HG03575 (cell line): ENCODE data around the gene DALRD3.

Experiments used
- ATAC-seq: cut with Tn5 transposase; IDR thresholded peaks from one replicate; pipeline ENCODE4 v1.9.1; 2021; ENCODE audit not compliant: unreplicated experiment, insufficient number of reproducible peaks, low FRiP score; ENCODE audit errors: extremely low read depth

DALRD3 gene

GRCh38 chr3:49017971-49018706 is at the start of gene DALRD3:
Gene DALRD3, minus strand, starts transcription at chr3:49018580. Its CDS starts 16 bp downstream, at chr3:49018564.
- ATAC-seq = no peak

DNA sequence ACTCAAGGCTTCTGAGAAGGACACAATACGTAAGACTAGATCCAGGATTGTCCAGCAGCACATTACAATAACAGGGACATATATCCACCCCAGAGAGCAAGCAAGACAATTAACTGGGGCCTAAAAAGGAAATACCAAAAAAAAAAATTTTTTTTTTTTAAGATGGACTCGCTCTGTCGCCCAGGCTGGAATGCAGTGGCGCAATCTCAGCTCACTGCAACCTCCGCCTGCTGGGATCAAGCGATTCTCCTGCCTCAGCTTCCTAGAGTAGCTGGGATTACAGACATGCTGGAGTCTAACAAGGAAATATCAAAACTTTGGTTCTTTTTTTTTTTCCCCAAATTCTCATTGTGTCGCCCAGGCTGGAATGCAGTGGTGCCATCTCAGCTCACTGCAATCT is 39.6 kb upstream of the DALRD3 start:
- ATAC-seq = no peak

- no peak for ATAC-seq
Measured at GRCh38 chr3:49057268-49057667, 38.9 kb upstream of the DALRD3 start.

- no peak for ATAC-seq
Measured at GRCh38 chr3:49054344-49054862, 36.0 kb upstream of the DALRD3 start.

DNA sequence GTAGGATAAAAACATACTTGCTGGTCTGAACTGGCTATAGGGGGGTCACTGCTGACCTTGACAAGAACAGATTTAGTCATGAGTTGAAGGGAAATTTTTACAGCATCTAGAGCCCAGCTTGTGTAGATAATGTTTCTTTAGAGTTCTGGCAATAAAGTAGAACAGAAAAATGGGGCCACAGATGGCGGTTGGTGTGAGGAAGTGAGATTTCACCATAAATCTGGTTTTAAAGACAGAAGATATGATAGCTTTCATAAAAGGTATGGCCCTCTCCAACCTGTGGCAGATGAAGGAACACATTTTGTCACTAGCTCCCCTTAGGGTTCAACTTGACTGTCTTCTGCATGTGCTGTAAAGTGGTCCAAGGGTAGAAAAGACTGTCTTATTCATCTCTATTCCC is 35.2 kb upstream of the DALRD3 start:
- ATAC-seq = no peak

DNA sequence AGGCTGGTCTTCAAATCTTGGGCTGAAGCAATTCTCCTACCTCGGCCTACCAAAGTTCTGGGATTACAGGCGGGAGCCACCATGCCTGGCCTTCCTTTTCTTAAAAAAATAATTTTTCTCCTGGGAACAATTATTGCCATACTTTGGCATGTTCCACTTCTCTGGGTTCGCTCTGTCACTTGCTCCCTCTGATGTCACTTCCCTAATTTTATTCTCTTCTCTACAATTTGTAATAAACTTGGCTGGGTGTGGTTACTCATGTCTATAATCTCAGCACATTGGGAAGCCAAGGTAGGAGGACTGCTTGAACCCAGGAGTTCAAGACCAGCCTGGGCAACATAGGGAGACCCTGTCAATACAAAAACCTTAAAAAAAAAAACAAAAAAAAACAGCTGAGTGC is 16.9 kb upstream of the DALRD3 start:
- ATAC-seq = no peak

DNA sequence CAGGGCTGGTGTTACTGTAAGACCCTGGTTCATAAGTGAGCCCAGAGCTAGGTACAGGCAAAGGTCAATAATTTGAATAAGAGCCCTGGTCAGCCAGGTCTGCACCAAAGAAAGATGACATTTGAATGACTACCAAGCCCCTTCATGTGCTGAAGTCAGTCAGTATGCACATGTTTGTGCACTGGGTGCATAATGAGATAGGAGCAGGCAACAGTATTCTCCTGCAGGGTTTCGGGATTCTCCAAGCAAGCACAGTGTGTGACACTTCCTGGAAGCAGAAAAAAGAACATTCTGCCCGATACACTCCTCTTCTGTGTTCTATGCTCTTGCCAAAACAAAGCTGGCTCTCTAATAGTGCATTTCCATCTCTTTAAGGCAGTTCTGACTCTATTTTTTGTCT is 16.3 kb upstream of the DALRD3 start:
- no peak for ATAC-seq

DNA sequence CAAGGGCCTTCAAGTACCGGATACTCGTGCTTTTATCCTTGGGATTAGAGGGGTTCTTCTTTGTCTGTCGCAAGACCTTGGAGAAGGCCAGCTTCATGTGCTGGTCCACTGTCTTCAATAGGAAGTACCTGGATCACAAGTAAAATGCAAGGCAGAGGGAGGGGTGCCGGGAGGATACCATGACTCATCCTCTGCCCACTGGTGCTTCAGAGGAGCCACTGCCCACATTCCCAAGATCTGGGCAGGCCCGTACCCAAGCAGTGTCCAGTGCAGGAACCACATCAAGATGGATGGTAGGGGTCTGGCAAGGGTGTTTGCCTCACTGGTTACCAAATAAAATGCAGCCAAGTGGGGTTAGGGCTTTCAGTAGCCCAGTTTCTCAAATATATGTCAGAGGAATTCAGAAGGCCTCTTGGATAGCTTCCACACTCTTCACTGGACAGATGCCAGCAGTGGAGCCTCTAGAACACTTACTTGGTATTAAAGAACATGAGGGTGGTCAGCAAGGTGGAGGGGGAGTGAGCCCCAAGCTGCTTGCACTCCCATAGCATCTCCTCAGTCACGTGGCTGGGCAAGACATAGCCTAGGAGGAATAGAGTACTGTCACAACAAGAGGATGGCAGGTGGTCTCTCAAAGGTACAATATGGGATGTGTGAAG is 14.4 kb upstream of the DALRD3 start:
- no peak for ATAC-seq

GRCh38 chr3:49030321-49030720 is 11.9 kb upstream of the DALRD3 start:
- no peak for ATAC-seq

- ATAC-seq = no peak
Measured at GRCh38 chr3:49029563-49029884, 11.1 kb upstream of the DALRD3 start.

DNA sequence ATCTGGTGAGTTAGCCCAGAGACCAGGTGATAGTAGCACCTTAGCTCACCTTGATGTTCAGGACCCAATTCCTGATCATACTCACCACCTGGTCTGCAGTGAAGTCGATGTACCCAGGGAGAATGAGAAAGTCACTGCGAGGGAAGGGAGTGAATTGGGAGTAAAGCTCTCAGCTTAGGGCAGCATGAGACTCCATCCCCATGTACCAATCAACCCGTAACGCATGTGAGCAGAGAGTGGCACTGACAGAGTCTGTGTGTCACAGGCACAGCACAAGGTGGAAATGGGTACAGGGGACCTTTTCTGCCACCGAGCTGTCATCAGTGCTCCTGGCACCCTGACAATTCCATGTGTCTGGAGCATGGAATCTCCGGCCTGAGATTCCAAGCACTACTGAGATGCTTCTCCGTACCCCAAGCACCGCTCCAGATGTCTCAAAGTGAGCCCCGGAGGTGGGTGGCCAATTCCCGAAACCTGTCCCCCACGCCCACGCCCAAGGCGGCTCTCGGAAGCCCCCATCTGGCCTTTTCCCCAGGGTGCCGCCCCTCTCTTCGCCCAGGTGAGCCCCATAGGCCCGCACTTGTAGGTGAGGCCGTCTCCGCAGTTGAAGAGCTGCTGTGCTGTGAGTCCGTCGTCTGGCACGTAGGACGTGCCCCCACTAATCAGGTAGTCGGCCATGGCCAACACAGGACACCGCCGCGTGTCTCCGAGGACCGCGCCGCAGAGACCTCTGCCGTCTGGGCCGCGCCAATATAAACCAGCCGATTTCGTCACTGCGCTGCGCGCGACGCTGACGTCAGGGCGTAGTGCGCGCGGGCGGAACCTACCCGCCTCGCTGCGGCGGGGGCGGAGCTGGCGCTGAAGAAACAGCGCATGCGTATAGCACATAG is 10.5 kb upstream of the DALRD3 start, which contains the start of gene IMPDH2:
Gene IMPDH2, minus strand, starts transcription at position 726 of the 890 bp plus-strand sequence. Its CDS starts 48 bp downstream, at position 678.
- no peak for ATAC-seq

DNA sequence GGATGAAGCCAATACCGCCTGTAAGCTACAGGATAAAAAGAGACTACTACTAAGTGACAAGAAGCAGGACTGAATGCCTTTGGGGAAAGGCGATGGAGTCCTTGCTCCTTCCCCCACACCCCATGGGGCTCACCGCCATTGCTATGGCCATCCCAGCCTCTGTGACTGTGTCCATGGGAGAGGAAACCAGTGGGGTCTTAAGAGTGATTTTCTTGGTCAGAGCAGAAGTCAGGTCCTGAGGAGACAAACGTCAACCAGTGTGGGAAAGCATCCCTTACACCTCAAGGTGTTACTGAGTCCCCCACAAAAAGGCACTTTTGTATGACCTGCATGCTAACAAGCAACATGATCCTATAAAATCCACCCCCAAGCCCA is 9.9 kb upstream of the DALRD3 start:
- no peak for ATAC-seq

DNA sequence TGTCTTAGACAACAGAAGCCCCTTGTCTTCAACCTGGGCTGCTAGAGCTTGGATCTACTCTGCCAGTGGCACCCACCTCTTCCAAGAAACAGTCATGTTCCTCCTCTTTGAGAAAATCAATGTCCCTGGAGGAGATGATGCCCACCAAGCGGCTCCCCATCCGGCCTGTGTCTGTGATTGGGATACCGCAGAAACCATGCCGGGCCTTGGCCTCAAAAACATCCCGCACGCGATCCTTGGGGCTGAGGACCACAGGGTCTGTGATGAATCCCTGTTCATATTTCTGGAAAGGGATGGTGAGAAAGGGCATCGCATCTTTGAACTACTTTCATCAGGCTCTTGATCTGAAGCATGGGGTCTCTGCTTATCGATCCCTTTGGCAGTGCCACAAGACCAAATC is 9.3 kb upstream of the DALRD3 start:
- ATAC-seq = no peak

DNA sequence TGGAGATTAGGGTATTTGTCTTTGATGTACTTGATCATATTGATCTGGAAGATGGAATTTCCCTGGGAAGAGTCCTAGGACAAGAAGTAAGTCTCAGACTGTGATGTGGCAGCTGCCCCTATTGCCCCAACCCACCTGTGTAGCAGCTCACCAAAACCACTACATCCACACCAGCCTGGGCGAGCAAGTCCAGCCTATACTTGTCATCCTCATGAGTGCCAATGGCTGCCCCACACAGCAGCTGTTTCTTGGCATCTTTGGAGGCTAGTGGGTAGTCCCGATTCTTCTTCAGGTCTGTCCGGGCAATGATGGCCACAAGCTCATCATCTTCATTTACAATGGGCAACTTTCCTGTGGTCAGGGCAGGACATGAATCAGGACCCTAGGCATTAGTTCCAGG is 8.2 kb upstream of the DALRD3 start:
- ATAC-seq = no peak

- no peak for ATAC-seq
Measured at GRCh38 chr3:49025793-49026520, 7.6 kb upstream of the DALRD3 start.

DNA sequence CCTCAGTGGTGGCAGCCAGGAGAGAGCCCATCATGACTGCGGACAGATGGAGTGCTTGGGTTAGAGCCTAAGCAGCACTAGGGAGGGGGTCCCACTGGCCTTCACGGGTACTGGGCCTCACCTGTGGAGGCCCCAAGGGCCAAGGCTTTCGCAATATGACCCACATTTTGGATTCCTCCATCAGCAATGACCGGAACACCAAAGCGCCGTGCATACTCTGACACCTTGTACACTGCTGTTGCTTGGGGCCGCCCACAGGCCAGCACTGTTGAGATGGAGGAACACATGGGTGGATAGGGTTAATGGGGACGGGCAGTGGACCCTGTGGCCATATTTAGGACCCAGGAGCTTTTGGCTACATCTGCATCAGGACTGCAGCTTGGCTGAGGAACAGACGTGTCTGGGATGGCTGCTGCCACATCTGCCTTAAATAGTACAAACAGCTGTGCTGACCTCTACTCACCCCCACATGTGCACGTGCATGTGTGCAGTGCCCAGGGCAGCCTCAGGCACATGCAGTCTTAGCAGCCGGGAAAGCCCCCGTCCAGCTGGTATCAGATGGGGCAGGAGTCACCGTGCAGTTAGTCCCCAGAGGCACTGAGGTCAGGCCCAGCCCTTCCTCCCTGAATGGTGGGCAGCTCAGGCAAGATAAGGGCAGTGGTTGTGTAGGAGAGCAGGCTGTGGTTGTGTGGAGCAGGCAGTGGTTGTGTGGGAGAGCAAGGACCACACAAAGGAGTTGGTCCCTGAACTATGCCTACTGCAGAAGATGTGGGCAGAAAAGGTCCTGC is 6.8 kb upstream of the DALRD3 start:
- ATAC-seq = no peak

GRCh38 chr3:49024449-49024848 is 6.1 kb upstream of the DALRD3 start:
- no peak for ATAC-seq

DNA sequence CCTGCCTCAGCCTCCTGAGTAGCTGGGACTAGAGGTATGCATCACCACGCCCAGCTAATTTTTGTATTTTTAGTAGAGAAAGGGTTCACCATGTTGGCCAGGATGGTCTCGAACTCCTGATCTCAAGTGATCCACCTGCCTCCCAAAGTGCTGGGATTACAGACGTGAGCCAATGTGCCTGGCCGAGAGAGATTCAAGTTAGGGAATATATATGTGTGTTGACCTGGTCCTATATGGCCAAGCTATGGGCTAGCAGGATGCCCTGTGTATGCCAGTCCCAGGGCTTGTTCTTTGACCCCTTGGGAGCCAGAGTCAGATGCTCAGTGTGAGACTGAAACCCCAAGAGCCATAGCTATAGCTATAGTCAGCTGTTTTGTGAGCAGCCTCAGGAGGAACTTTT is 5.4 kb upstream of the DALRD3 start:
- ATAC-seq = no peak
